GM23338 (cell line): ENCODE results near the gene ORAI1. TPM values are rescaled to one million over a fixed set of nuclear protein-coding genes. Genes with fewer than 3 reads are reported as not detected.

Experiments used
- ATAC-seq: fragments of 200-7000 bp; cut with Tn5 transposase; 3 replicates; pipeline ENCODE4 v1.9.1; 2020
- DNase-seq: peaks from one replicate; pipeline ENCODE4 v3.0.0-alpha.2; 2015; ENCODE audit warnings: low spot score
- H2AFZ ChIP-seq: fragments of 200-600 bp; sonication (generic); 2 replicates; pipeline ENCODE4 v1.8.0; 2016; ENCODE audit warnings: antibody characterized with exemption, mild to moderate bottlenecking, moderate library complexity
- H3F3A ChIP-seq: fragments of 200-600 bp; sonication (generic); replicated peaks from 2 replicates; pipeline ENCODE4 v1.8.0; 2017; ENCODE audit warnings: antibody characterized with exemption, mixed run types, low read depth
- H3K27ac ChIP-seq: fragments of 200-600 bp; sonication (generic); 2 replicates; pipeline ENCODE4 v1.6.1; 2016; ENCODE audit warnings: low read depth
- H3K27me3 ChIP-seq: fragments of 200-600 bp; sonication (generic); 2 replicates; pipeline ENCODE4 v1.8.0; 2016; ENCODE audit warnings: mild to moderate bottlenecking, mixed run types, moderate library complexity; ENCODE audit not compliant: insufficient read depth
- H3K36me3 ChIP-seq: fragments of 200-600 bp; sonication (generic); 2 replicates; pipeline ENCODE4 v1.8.0; 2016; ENCODE audit warnings: mild to moderate bottlenecking; ENCODE audit not compliant: insufficient read depth
- H3K4me1 ChIP-seq: fragments of 200-600 bp; sonication (generic); 2 replicates; pipeline ENCODE4 v1.8.0; 2016; ENCODE audit warnings: mild to moderate bottlenecking, moderate library complexity; ENCODE audit not compliant: insufficient read depth
- H3K4me2 ChIP-seq: fragments of 200-600 bp; sonication (generic); 2 replicates; pipeline ENCODE4 v1.7.1; 2017; ENCODE audit warnings: mixed run types
- H3K4me3 ChIP-seq: fragments of 200-600 bp; sonication (generic); 2 replicates; pipeline ENCODE4 v1.6.1; 2016; ENCODE audit warnings: mixed run types
- H3K79me2 ChIP-seq: fragments of 200-600 bp; sonication (generic); replicated peaks from 2 replicates; pipeline ENCODE4 v1.8.0; 2017; ENCODE audit warnings: mild to moderate bottlenecking; ENCODE audit not compliant: insufficient read depth
- H3K9me2 ChIP-seq: fragments of 200-600 bp; sonication (generic); 2 replicates; pipeline ENCODE4 v1.8.0; 2017; ENCODE audit not compliant: insufficient read depth
- H4K20me1 ChIP-seq: fragments of 200-600 bp; sonication (generic); replicated peaks from 2 replicates; pipeline ENCODE4 v1.8.0; 2017; ENCODE audit warnings: mild to moderate bottlenecking; ENCODE audit not compliant: insufficient read depth
- H3K27ac Mint-ChIP-seq: 2 replicates; pipeline ENCODE4 v1.8.0; 2020; ENCODE audit warnings: inconsistent platforms, mild to moderate bottlenecking, moderate library complexity, mixed read lengths
- H3K27me3 Mint-ChIP-seq: 3 replicates; pipeline ENCODE4 v1.8.0; 2022; ENCODE audit warnings: low read depth, mild to moderate bottlenecking, moderate library complexity, mixed read lengths, inconsistent platforms; ENCODE audit not compliant: insufficient read depth, poor library complexity
- H3K36me3 Mint-ChIP-seq: 3 replicates; pipeline ENCODE4 v1.8.0; 2021; ENCODE audit warnings: low read depth, mild to moderate bottlenecking, inconsistent platforms, moderate library complexity, mixed read lengths
- H3K4me1 Mint-ChIP-seq: 3 replicates; pipeline ENCODE4 v1.8.0; 2020; ENCODE audit warnings: mild to moderate bottlenecking, inconsistent platforms, mixed read lengths
- H3K4me3 Mint-ChIP-seq: 3 replicates; pipeline ENCODE4 v1.8.0; 2021; ENCODE audit warnings: moderate library complexity, mild to moderate bottlenecking, inconsistent platforms, mixed read lengths
- H3K9me3 Mint-ChIP-seq: 3 replicates; pipeline ENCODE4 v1.8.0; 2020; ENCODE audit warnings: moderate library complexity, mild to moderate bottlenecking, inconsistent platforms, mixed read lengths
- CREB1 ChIP-seq: fragments of 250-450 bp; sonication (Bioruptor Pico); IDR thresholded peaks from 2 replicates; pipeline ENCODE4 v1.5.0; 2020; ENCODE audit warnings: low read depth, mild to moderate bottlenecking, moderate library complexity
- EZH2 ChIP-seq: fragments of 200-600 bp; sonication (generic); IDR thresholded peaks from one replicate; pipeline ENCODE4 v1.8.0; 2017; ENCODE audit warnings: antibody characterized with exemption, mild to moderate bottlenecking, low read depth; ENCODE audit not compliant: unreplicated experiment
- POLR2AphosphoS5 ChIP-seq: IDR thresholded peaks from 2 replicates; pipeline ENCODE4 v1.6.1; 2016; ENCODE audit warnings: antibody characterized with exemption, low read depth
- REST ChIP-seq: IDR thresholded peaks from one replicate; pipeline ENCODE4 v1.6.1; 2018; ENCODE audit warnings: antibody characterized with exemption; ENCODE audit not compliant: unreplicated experiment
- STAT1 ChIP-seq: IDR thresholded peaks from one replicate; pipeline ENCODE4 v1.6.1; 2016; ENCODE audit warnings: antibody characterized with exemption; ENCODE audit not compliant: unreplicated experiment
- ZNF114 ChIP-seq: fragments of 250-450 bp; sonication (Bioruptor Pico); IDR thresholded peaks from 2 replicates; pipeline ENCODE4 v1.5.0; 2020; ENCODE audit warnings: mild to moderate bottlenecking, moderate library complexity
- ZNF331 ChIP-seq: fragments of 250-450 bp; sonication (Bioruptor Pico); IDR thresholded peaks from 2 replicates; pipeline ENCODE4 v1.5.0; 2020; ENCODE audit warnings: low read depth, mild to moderate bottlenecking, moderate library complexity
- ZNF462 ChIP-seq: fragments of 250-450 bp; sonication (Bioruptor Pico); IDR thresholded peaks from 2 replicates; pipeline ENCODE4 v1.5.0; 2020; ENCODE audit warnings: mild to moderate bottlenecking, moderate library complexity
- polyA plus RNA-seq: library from polyadenylated mRNA; unstranded; fragments of >200 nt; fragmentation: Nextera tagmentation; extraction: Ambion mirVana; gene quantifications from 2 replicates; pipeline ENCODE4 v1.2.1, GENCODE V29; 2016
- total RNA-seq: library from RNA; depleted of rRNA; stranded (reverse); fragments of >200 nt; shearing (Covaris generic); gene quantifications from 2 replicates; pipeline ENCODE4 v1.2.3, GENCODE V29; 2014

ORAI1 gene
- total and polyA plus RNA-seq, 2 experiments from 2014 or later, result 23.7 to 32.0 TPM

- H3K4me2 ChIP-seq, result no peak overlapping the region
- peaks cover 12% of the 10 kb centered on the region; the same call in 1 of the 2 replicates for H3K36me3 ChIP-seq
- H3K27ac ChIP-seq, result no peak overlapping the region
- Mint-ChIP-seq H3K9me3 (no peaks in the 10 kb centered on the region; the same call in 2 of the 3 replicates), H3K27me3 (peaks cover 13% of the 10 kb centered on the region), H3K4me3 (no peak overlapping the region), H3K27ac (peak overlapping the region; percentile 40; the same call in 1 of the 2 replicates), H3K36me3 (peaks cover 32% of the 10 kb centered on the region), H3K4me1 (peaks cover 10% of the 10 kb centered on the region)
- ATAC-seq (no peak), DNase-seq (no peak)
- TF ChIP-seq REST (no peak), CREB1 (no peak), POLR2AphosphoS5 (no peak), ZNF331 (CRISPR knock-in tag) (no peak), ZNF114 (CRISPR knock-in tag) (no peak), STAT1 (no peak), EZH2 (no peak), ZNF462 (CRISPR knock-in tag) (no peak)
- no peak overlapping the region for H2AFZ ChIP-seq
- H3K27me3 ChIP-seq, result no peaks in the 10 kb centered on the region
- peaks cover 28% of the 10 kb centered on the region for H4K20me1 ChIP-seq
- no peaks in the 10 kb centered on the region for H3K9me2 ChIP-seq
- peaks cover 57% of the 10 kb centered on the region for H3K79me2 ChIP-seq
- peaks cover 5% of the 10 kb centered on the region; the same call in 1 of the 2 replicates for H3K4me1 ChIP-seq
- H3F3A ChIP-seq, result peaks cover 7% of the 10 kb centered on the region; the same call in 1 of the 2 replicates
- H3K4me3 ChIP-seq, result no peak overlapping the region
These were observed 12.2 kb downstream of the ORAI1 start for GRCh38 chr12:121638298-121639202.
